Endothelial cell of umbilical vein (primary cell): ENCODE measurements around the gene PGAM2. TPM values are rescaled to one million over a fixed set of nuclear protein-coding genes. Genes with fewer than 3 reads are reported as not detected.

ENCODE experiments used
- BruUV-seq: library from RNA; stranded (reverse); fragments of 400-500 nt; replicated peaks from 2 replicates; lab custom pipeline; 2021; lab: Mats Ljungman, UMichigan
- CTCF ChIA-PET: fragments of 300-600, 350-600 bp; sonication (Branson Sonifier 250); formaldehyde crosslinking; loops from one replicate; lab custom pipeline; 2021; ENCODE audit warnings: antibody characterized with exemption, inconsistent platforms; lab: Charles Lee
- POLR2A ChIA-PET: fragments of 300-600, 350-600 bp; sonication (Branson Sonifier 250); formaldehyde crosslinking; loops from one replicate; lab custom pipeline; 2021; ENCODE audit warnings: antibody characterized with exemption, inconsistent platforms; lab: Charles Lee
- DNase-seq: peaks from one replicate; pipeline ENCODE4 v3.0.0-alpha.2; 2011; ENCODE audit warnings: low read depth, low spot score
- FAIRE-seq: peaks from 2 replicates; lab custom pipeline; 2011; peaks lifted over from hg19 to GRCh38; lab: Jason Lieb, UNC
- H2AFZ ChIP-seq: 2 replicates; pipeline ENCODE4 v1.6.0; 2012; ENCODE audit warnings: low read depth, low read length, control low read depth, inconsistent platforms
- H3K27ac ChIP-seq: 2 replicates; pipeline ENCODE4 v1.5.1; 2011; ENCODE audit warnings: low read depth, mild to moderate bottlenecking, control low read depth, low read length, moderate library complexity; ENCODE audit not compliant: insufficient read depth
- H3K27me3 ChIP-seq, 2 experiments: 2 replicates each; pipeline versions ENCODE4 v1.6.0 to v1.6.1; 2011; ENCODE audit warnings: low read length in 2 of 2, mixed read lengths in 1 of 2; ENCODE audit not compliant: control insufficient read depth in 2 of 2, insufficient read depth in 2 of 2
- H3K36me3 ChIP-seq, 2 experiments: 2 replicates in 1 of 2; 3 replicates in 1 of 2; pipeline ENCODE4 v1.5.1; 2011; ENCODE audit warnings: low read length in 2 of 2, mild to moderate bottlenecking in 1 of 2, moderate library complexity in 1 of 2; ENCODE audit not compliant: control insufficient read depth in 2 of 2, insufficient read depth in 2 of 2; ENCODE audit errors: extremely low read depth in 1 of 2
- H3K4me1 ChIP-seq: 3 replicates; pipeline ENCODE4 v1.5.1; 2011; ENCODE audit warnings: mild to moderate bottlenecking, low read length; ENCODE audit not compliant: control insufficient read depth, insufficient read depth; ENCODE audit errors: extremely low read depth
- H3K4me2 ChIP-seq: 2 replicates; pipeline ENCODE4 v1.6.1; 2011; ENCODE audit warnings: low read length, control low read depth, mixed read lengths; ENCODE audit not compliant: insufficient read depth
- H3K4me3 ChIP-seq, 3 experiments: fragments of 200-600 bp in 1 of 3; sonication (generic), shearing (Covaris generic) in 1 of 3; replicated peaks in 1 of 3; 2 replicates each; pipeline ENCODE4 v1.5.1; 2011 to 2016; ENCODE audit warnings: control low read depth in 3 of 3, low read length in 3 of 3, mild to moderate bottlenecking in 2 of 3, inconsistent platforms in 1 of 3, low read depth in 1 of 3, moderate library complexity in 1 of 3; ENCODE audit not compliant: insufficient read depth in 1 of 3
- H3K79me2 ChIP-seq: 2 replicates; pipeline ENCODE4 v1.6.0; 2012; ENCODE audit warnings: low read length, inconsistent platforms; ENCODE audit not compliant: control insufficient read depth, insufficient read depth
- H3K9ac ChIP-seq: replicated peaks from 2 replicates; pipeline ENCODE3; 2011; ENCODE audit warnings: low read length, control low read depth; ENCODE audit not compliant: insufficient read depth; ENCODE audit errors: extremely low read depth
- H3K9me1 ChIP-seq: replicated peaks from 3 replicates; pipeline ENCODE4 v1.6.0; 2011; ENCODE audit warnings: mild to moderate bottlenecking, low read length; ENCODE audit not compliant: control insufficient read depth, insufficient read depth; ENCODE audit errors: extremely low read depth
- H3K9me3 ChIP-seq: replicated peaks from 2 replicates; pipeline ENCODE4 v1.5.1; 2012; ENCODE audit warnings: low read length, inconsistent platforms; ENCODE audit not compliant: control insufficient read depth, insufficient read depth
- H4K20me1 ChIP-seq: replicated peaks from 2 replicates; pipeline ENCODE3; 2011; ENCODE audit warnings: mild to moderate bottlenecking, low read length; ENCODE audit not compliant: control insufficient read depth, insufficient read depth; ENCODE audit errors: extremely low read depth
- EZH2 ChIP-seq: IDR thresholded peaks from 2 replicates; pipeline ENCODE4 v1.6.1; 2012; ENCODE audit warnings: borderline replicate concordance, low read depth, mild to moderate bottlenecking, moderate library complexity, low read length, inconsistent platforms; ENCODE audit not compliant: severe bottlenecking
- FOS ChIP-seq: IDR thresholded peaks from 2 replicates; pipeline ENCODE4 v1.6.1; 2011; ENCODE audit warnings: mild to moderate bottlenecking, low read length, moderate library complexity, borderline replicate concordance; ENCODE audit not compliant: insufficient read depth
- GATA2 ChIP-seq: IDR thresholded peaks from 2 replicates; pipeline ENCODE4 v1.7.0; 2011; ENCODE audit warnings: low read depth, mild to moderate bottlenecking, moderate library complexity, mixed read lengths, low read length; ENCODE audit not compliant: insufficient read length, insufficient read depth
- JUN ChIP-seq: IDR thresholded peaks from 2 replicates; pipeline ENCODE4 v1.6.1; 2011; ENCODE audit warnings: borderline replicate concordance, low read depth; ENCODE audit not compliant: insufficient read length, insufficient read depth
- MYC ChIP-seq: IDR thresholded peaks from one replicate; pipeline ENCODE4 v1.6.1; 2011; ENCODE audit warnings: mild to moderate bottlenecking, low read depth, low read length
- POLR2A ChIP-seq: IDR thresholded peaks from 2 replicates; pipeline ENCODE4 v1.6.1; 2012; ENCODE audit warnings: low read depth, mild to moderate bottlenecking, control low read depth, low read length
- POLR2AphosphoS5 ChIP-seq: IDR thresholded peaks from 2 replicates; pipeline ENCODE4 v1.6.1; 2012; ENCODE audit warnings: low read depth, mild to moderate bottlenecking, control low read depth, low read length, moderate library complexity; ENCODE audit not compliant: insufficient read depth
- dilution Hi-C: fragments of 300-500 bp; cut with MboI; formaldehyde crosslinking; loops from one replicate; pipeline ENCODE4 v1.15.0; 2019; ENCODE audit warnings: low sequenced_read_pairs; ENCODE audit not compliant: extremely low pct_ligation_motif_present
- intact Hi-C: fragments of 100-400 bp; cut with micrococcal nuclease; formaldehyde crosslinking; loops from one replicate; pipeline ENCODE4 v1.10.0; 2022
- polyA plus RNA-seq, 4 experiments: library from polyadenylated mRNA; depleted of rRNA in 3 of 4; stranded (reverse) in 3 of 4; unstranded in 1 of 4; fragments of >200 nt; gene quantifications; 2 replicates each; pipeline versions ENCODE4 v1.2.1 to v1.2.3, GENCODE V29; 2011 to 2012; ENCODE audit warnings: missing spikeins in 1 of 4
- total RNA-seq: library from RNA; stranded (reverse); gene quantifications from 2 replicates; pipeline ENCODE4 v1.2.3, GENCODE V29; 2021
- TF ChIP-seq, protein P1 (sequence below), 2 donors: IDR thresholded peaks; 1 replicate in 1 of 2; 2 replicates in 1 of 2; pipeline ENCODE4 v1.5.1; 2011; ENCODE audit warnings: low read length in 2 of 2, mild to moderate bottlenecking in 2 of 2, moderate library complexity in 2 of 2, control low read depth in 1 of 2, inconsistent platforms in 1 of 2, low read depth in 1 of 2; ENCODE audit not compliant: insufficient read depth in 1 of 2; ENCODE audit errors: extremely low read depth in 1 of 2
- TF ChIP-seq, protein P2 (sequence below): IDR thresholded peaks from 2 replicates; pipeline ENCODE4 v1.6.1; 2011; ENCODE audit not compliant: insufficient read depth, insufficient read length

PGAM2 gene
- total and polyA plus RNA-seq, 2 donors (not counting 3 experiments of a cell fraction or from before 2014, with no cell fraction given): 0.19 TPM; not detected in 1

DNA sequence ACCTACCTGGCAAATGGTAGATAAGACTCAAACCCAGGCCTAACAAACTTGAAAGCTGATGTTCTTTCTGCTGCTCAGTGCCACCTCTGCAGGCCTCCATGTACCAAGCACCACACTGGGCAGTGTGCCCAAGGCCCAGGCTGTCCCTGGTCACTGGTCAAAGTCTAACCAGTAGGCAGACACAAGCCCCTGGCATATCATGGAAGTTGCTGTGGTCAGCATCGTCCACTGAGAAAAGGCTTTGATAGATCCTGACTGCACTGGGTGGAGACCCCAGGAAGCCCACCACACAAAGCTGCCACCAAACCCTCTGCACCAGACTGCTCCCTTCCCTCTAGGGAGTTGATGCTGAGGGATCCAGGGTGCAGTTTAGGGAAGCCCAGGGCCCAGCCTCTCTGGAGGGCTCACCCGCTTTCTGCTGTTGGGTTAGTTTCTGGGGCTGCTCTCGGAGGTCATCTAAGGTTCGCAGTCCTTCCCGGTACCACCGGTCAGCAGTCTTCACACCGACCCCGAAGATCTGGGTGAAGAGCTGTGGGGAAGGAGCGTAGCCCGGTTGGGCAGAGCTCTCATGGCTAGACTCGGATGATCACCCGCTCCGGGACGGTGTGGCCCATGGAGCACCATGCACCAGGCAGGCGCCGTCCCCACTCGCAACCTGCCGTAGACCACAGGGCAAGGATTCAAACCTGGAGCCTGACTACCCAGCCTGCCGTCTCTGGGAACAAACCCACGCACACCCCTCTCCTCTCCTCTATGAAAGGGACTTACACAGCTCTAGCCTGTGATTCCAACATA lies 10.9 kb upstream of the PGAM2 start:
- H3K9me3 ChIP-seq: no peaks in the 10 kb centered on the region
- DNase-seq: no peak
- H3K36me3 ChIP-seq: peaks cover 0 to 21% of the 10 kb centered on the region in 2 experiments
- H3K4me1 ChIP-seq: peaks cover 29% of the 10 kb centered on the region
- H2AFZ ChIP-seq: no peak overlapping the region
- BruUV-seq: no TSS peak
- CTCF ChIA-PET: interaction anchor here (1.6 to 1.8 kb wide), 2 partner anchors 29 to 120 kb away, joined by 5 to 6 read pairs; partner anchors contain the start of gene AEBP1
- H4K20me1 ChIP-seq: no peaks in the 10 kb centered on the region
- dilution Hi-C loops (no loop called here), intact Hi-C loops (no loop called here)
- H3K4me2 ChIP-seq: no peak overlapping the region
- H3K9ac ChIP-seq: no peak overlapping the region
- POLR2A ChIA-PET: no interaction called here
- H3K27ac ChIP-seq: no peak overlapping the region
- no peaks in the 10 kb centered on the region for H3K9me1 ChIP-seq
- FAIRE-seq: no peak
- H3K4me3 ChIP-seq: no peak overlapping the region
- no peaks in the 10 kb centered on the region for H3K79me2 ChIP-seq
- TF ChIP-seq FOS: no peak
- TF ChIP-seq, protein P1, sequence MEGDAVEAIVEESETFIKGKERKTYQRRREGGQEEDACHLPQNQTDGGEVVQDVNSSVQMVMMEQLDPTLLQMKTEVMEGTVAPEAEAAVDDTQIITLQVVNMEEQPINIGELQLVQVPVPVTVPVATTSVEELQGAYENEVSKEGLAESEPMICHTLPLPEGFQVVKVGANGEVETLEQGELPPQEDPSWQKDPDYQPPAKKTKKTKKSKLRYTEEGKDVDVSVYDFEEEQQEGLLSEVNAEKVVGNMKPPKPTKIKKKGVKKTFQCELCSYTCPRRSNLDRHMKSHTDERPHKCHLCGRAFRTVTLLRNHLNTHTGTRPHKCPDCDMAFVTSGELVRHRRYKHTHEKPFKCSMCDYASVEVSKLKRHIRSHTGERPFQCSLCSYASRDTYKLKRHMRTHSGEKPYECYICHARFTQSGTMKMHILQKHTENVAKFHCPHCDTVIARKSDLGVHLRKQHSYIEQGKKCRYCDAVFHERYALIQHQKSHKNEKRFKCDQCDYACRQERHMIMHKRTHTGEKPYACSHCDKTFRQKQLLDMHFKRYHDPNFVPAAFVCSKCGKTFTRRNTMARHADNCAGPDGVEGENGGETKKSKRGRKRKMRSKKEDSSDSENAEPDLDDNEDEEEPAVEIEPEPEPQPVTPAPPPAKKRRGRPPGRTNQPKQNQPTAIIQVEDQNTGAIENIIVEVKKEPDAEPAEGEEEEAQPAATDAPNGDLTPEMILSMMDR (IDR thresholded peaks at IDR 0.05; ENCODE audit: extremely low read depth in 1 of 2, insufficient read depth in 1 of 2, low read depth in 1 of 2, low read length in 2 of 2): no peak
- TF ChIP-seq, protein P2, sequence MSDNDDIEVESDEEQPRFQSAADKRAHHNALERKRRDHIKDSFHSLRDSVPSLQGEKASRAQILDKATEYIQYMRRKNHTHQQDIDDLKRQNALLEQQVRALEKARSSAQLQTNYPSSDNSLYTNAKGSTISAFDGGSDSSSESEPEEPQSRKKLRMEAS: no peak
- TF ChIP-seq GATA2: no peak
- no peak for TF ChIP-seq POLR2AphosphoS5
- no peak for TF ChIP-seq EZH2
- TF ChIP-seq JUN: no peak
- TF ChIP-seq MYC: no peak
- TF ChIP-seq POLR2A: no peak
- H3K27me3 ChIP-seq: no peaks in the 10 kb centered on the region
